GM13976 (cell line): ENCODE results near the gene PLEKHG5.

Experiments used
- DNase-seq: peaks from one replicate; pipeline ENCODE4 v3.0.0; 2012; ENCODE audit warnings: low spot score
- CTCF ChIP-seq: IDR thresholded peaks from 2 replicates; pipeline ENCODE4 v1.5.1; 2012; ENCODE audit warnings: borderline replicate concordance, mild to moderate bottlenecking; ENCODE audit not compliant: insufficient read depth; ENCODE audit errors: extremely low read depth, missing control alignments, control extremely low read depth
- in situ Hi-C: fragments of 300-500 bp; cut with MboI; formaldehyde crosslinking; loops from one replicate; pipeline ENCODE4 v1.12.0; 2022; ENCODE audit warnings: low sequenced_read_pairs, mixed read lengths, inconsistent platforms; ENCODE audit not compliant: unreplicated experiment

Gene PLEKHG5

GRCh38 chr1:6491966-6492365 lies 499 bp upstream of the PLEKHG5 start:
- DNase-seq, result no peak
- in situ Hi-C loops, result no loop called here
- TF ChIP-seq CTCF, result no peak

GRCh38 chr1:6491081-6491449 lies 402 bp downstream of the PLEKHG5 start:
- DNase-seq, result no peak
- no peak for TF ChIP-seq CTCF
- in situ Hi-C loops, result no loop called here

DNA sequence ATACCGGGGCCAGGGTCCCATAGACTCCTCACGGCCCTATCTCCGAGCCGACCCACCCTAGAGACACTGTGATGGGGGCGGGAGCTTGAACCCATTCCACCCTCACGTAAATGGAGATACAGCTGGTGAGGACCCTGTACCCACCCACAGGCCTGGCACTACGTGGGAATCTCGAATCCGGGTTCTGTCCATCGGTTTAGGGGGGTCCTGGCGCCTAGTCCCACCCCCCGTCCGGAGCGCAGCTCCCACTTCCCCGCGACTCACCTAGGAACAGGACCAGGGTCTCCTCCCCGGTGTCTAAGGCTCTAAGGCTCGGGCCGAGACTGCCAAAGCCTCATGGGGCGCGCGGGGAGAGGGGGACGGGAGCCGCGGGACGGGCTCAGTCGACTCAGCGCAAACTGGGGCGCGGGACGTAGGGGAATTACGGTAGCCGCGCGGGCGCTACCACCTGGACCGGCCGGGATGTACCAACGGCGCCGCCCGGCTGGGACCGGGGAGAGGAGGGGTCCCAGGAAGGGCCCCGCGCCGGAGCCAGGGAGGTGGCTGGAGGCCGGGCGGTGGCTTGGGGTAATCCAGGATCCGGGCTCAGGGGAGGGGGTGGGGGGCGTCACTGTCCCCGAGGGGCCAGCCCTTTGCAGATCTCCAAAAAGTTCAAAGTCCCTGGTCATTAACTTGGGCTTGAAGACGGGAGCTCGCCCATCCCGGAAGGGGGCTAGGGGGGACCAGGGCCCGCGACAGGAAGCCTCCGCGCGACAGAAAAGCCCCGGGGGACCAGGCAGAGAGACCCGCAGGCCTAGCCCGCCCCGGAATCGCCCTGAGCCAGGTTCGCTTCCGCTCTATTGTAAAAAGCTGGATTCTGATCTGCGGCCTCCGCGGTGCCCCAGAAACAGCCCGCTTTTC lies 1.0 kb downstream of the PLEKHG5 start:
- TF ChIP-seq CTCF, result no peak
- DNase-seq, result peak; percentile 82
- in situ Hi-C loops, result no loop called here

DNA sequence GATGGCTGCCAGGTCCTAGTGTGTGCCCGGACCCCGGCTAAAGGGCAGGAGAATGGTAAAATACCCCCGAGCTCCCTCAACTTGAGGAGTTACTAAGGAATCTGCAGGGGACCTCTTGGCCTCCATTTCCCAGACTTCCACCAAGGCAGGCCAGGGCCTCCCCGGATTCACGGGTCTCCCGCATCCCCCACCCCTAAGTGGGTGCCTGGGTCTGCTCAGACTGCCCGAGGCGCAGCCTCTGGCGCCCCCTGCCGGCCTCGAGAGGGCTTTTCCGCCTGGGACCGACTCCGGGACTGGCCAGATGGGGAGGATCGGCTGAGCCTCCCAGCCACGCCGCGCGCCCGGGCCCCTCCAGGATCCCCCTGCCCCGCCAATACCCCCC lies 1.7 kb downstream of the PLEKHG5 start:
- peak; percentile 95 for TF ChIP-seq CTCF
- DNase-seq, result peak; percentile 96
- in situ Hi-C loops, result no loop called here

- in situ Hi-C loops, result no loop called here
- DNase-seq, result no peak
- TF ChIP-seq CTCF, result no peak
Observed at GRCh38 chr1:6489383-6489765, 2.1 kb downstream of the PLEKHG5 start.

GRCh38 chr1:6488602-6489382 lies 2.7 kb downstream of the PLEKHG5 start:
- no peak for DNase-seq
- in situ Hi-C loops, result no loop called here
- TF ChIP-seq CTCF, result no peak
